ENCODE data around the gene OTC.

The OTC gene

DNA sequence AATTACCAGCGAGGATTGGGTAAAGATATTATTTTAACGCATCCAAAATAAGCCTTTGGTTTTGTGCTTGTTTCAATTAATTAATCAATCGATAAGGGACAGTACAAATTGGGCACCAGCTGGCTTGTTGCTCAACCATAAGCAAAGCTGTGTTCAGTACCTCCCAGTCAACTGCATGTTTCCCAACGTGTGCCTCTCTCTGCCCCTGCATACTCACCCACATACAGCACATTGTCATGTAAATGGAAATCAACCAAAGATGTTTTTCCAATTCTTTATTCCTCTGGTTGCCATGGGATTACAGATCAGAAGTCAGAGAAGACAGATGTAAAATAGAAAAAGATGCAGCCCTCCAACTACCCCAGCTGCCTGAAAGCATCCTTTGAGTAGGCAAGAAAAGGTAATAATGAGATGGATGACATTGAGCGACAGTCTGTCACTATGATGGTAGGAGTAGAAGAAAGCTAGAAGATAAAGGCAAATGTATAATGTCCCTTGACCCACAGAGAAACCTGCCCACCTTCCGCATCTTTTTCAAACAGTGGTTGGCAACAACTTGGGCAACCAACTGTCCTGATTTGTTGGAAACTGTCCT lies 116.3 kb downstream of the OTC start:
- DNase-seq: no peak
